Activated naive CD4-positive, alpha-beta T cell treated with anti-CD3 and anti-CD28 coated beads, Interleukin-2, amount 50 U/mL, for 16 hours (primary cell): Measurements from ENCODE around the gene ATP9B.

Experiments used
- DNase-seq: peaks from one replicate; pipeline ENCODE4 v3.0.0-alpha.2; 2020

ATP9B gene

DNA sequence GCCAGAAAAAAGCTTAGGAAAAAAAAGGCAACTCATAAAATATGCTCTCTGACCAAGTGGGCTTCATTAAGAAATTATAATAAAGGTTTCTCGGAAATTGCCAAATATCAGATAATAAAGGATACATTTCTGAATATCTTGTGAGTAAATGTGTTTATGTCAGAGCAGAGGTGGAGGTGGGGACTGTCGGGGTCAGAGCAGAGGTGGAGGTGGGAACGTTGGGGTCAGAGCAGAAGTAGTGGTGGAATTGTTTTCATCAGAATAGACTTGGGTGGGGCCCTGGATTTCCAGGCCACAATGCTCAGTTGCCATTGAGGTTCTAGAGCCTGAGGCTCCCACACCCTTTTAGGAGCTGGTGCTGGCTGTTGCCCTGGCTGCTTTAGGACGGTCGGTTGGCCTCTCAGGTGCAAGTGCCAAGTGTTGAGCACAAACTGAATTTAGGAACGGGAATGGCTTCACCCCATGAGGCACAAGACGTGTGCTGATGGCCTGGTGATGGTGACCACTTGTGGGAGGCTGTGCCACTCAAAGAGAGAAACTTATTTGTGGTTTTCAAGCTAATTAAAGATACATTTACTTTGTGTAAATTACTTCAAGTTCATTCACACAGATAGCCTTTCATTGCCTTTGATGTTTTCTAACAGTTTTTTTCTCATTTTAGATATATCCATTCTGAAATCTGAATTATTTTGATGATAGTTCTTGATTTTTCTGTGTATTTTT lies 131.5 kb downstream of the ATP9B start:
- peak; percentile 32 for DNase-seq

DNA sequence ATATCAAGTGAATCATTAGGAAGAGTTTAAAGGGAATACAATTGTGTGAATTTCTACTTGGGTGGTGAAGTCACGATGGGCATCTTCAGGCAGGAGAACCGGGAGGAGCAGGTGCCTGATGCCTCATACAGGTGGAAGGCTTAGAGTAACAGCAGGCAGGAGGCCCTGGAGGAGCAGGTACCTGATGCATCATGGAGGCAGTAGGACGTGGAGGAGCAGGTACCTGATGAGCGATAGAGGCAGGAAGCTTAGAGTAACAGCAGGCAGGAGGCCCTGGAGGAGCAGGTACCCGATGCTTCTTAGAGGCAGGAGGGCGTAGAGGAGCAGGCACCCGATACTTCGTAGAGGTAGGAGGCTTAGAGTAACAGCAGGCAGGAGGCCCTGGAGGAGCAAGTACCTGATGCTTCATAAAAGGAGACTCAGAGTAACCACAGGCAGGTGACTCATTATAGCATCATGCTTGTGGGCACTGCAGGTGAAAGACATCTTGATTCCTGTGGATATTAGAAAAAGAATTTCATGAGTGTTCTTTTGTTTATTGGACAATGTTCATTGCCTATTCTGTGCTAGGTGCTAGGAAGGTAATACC lies 133.9 kb downstream of the ATP9B start:
- DNase-seq: peak; percentile 29

DNA sequence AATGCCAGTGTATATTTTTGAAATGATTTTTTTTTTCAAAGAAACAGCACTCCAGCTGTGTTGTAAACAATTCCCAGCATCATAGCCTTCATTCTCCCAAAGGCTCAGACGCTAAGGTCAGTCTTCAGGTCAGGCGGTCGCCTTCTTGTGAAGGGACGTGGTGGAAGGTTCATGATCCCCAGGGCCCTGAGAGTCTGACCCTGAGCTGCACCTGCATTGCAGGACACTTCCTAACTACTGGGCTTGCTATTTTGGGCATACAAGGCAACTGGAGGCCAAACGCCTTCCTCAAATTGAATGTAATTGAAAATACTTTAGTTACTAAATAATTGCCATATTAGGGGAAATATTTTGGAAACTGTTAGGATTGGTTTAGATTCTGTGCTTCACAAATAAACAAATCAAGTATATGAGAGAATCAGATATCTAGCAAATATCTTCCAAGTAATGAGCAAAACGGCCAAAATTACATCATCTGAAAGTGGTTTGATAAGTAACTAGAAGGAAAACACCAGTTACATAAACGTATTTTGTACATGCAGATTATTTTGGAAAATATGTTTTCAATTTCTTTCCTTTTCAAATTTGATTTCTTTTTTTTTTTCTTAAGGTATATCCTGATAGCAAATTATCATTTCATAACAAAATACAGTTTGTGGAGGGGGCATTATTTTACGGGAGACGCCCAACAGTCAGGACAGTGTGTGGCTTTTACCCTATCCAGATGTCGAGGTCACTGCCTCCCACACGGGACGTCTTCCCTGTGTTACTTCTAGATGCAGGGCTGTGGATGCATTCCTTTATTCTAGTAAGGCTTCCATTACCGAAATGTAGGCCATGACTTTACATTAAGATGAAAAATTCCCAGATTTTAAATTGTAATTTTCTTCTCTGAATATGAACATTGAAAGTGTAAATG lies 136.0 kb downstream of the ATP9B start:
- DNase-seq: no peak

DNA sequence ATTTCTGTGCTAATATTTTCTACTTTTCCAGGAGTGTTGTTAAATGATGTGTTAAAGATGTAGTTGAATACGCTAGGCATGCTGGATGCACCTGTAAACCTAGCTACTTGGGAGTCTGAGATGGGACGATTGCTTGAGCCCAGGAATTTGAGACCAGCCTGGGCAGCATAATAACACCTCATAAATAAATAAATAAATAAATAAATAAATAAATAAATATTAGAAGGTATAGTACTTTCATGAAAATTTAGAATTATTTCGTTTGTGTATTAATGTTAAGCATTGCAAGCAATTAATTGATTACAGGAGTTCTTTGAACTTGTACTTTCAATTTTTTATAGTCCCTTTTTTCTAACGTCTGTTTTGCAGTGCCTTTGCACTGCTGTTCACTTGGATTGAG lies 137.2 kb downstream of the ATP9B start:
- DNase-seq: no peak

DNA sequence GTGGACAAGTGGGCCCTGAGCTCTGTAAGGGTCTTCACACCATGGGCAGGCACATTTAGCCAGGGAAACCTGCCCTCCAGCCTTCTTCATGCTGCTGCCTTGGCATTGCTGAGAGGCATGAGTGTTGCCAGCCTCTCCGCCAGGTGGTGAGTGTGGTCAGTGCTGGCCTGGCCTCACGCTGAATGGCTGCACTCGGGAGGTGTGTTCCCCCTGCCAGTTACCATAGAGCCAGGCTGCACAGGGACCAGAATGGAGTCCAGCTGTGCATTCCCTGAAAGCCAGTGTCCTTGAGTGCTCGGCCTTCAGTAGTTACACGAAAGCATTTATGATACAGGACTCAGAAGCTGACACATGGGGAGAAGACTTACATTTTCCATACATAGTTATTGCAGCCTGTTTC lies 139.7 kb downstream of the ATP9B start:
- no peak for DNase-seq

DNA sequence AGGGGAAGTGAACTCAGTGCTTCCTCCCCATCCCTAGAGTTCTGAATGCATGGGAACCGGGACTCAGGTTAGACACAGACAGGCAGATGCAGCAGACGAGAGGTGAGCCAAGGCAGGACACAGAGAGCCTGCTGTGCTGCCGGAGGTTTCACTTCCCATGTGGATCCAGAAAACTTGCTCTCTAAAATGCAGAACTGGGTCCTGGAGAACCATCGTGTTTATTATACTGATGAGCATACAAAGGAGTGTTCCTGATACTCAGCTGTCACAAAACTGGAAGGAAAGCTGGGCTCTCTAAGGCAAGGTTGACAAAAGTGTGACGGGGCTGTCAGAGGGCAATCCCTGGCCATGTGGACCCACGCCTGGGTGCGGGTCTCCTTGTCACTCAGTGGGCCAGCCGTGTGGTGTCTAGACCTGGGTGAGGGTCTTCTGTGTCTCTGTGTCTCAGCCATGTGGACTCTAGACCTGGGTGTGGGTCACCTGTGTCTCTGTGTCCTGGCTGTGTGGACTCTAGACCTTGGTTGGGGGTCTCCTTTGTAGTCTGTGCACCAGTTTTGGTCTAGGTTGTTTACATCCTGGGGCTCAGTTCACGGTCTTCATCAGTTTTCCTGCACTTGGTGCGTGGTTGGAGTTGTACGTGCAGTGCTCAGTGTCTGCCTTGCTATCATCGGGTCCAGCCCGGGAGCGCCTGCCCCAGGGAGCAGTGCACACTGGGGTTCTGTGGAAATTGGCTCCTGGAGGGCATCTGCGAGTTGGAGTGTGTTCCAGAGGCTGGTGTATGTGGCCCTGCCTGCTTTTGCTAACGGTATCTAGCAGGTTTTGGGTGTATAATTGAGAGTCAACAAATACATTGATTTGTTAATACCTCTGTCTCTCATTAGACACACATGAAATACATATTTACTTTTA lies 141.1 kb downstream of the ATP9B start:
- no peak for DNase-seq

DNA sequence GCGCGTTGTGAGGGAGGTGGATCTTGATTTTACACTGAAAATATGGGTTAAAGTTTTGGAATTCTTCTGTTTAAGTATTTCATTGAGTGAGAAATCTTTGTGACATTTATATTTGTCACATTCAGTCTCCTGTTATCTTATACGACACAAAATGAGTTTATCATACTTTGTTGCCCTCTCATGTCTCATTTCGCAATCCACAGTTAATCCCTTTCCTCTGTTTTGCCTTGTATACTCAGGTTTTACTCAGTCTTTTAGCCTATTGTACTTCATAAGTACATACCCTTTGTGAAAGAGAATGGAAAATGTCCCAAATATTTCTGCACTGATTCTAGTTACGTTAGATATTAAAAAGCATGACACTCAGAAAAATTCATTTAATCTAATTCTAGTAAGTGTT lies 142.7 kb downstream of the ATP9B start:
- DNase-seq: no peak

DNA sequence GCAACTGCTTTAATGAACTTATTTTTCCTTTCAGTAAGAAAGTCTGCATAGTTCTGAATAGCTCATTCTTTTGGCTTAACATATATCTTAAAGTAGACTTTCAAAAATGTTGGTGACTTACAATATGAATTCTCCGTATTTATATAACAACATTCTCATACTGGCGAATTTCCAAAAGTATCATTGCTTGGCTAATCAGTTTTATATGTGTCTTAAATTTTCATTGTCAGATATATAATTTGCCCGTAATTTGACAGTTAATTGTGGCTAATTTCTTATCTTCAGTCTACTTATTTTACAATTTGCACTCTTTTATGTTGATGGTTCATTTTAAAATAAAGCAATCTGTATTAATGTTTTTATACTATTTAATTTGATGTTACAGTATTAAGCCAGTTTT lies 144.9 kb downstream of the ATP9B start:
- no peak for DNase-seq

DNA sequence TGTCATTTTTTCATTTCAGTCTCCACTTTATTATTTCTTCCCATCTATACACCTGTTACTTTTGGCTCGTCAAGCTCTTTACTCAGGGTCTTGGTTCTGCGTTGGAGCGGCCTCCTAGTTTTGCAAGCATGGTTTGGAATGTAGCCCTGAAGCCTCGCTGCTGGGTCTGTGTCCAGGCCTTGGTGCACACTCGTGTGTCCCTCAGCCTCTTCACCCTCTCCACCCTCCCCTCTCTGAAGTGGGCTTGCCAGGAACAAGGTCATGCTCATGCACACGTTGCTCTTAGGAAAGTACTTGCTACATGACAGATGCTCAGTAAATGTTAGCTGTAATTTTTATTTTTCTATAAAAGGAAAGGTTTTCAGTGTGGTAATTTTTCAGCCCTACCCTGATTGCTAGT lies 147.0 kb downstream of the ATP9B start:
- no peak for DNase-seq

DNA sequence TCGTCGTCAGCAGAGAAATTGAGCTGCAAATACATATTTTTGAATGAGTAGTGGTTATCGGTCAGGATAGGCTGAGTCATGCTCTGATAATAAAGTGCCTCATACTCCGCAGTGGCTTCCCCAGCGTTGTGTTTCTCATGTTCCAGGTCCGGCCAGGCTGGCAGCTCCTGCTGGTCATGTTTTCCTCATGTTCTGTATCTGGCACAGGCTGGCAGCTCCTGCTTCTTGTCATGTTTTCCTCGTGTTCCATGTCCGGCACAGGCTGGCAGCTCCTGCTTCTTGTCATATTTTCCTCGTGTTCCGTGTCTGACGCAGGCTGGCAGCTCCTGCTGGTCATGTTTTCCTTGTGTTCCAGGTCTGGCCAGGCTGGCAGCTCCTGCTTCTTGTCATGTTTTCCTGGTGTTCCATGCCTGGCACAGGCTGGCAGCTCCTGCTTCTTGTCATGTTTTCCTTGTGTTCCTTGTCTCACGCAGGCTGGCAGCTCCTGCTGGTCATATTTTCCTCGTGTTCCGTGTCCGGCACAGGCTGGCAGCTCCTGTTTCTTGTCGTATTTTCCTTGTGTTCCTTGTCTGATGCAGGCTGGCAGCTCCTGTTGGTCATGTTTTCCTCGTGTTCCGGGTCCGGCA lies 148.9 kb downstream of the ATP9B start:
- no peak for DNase-seq

DNA sequence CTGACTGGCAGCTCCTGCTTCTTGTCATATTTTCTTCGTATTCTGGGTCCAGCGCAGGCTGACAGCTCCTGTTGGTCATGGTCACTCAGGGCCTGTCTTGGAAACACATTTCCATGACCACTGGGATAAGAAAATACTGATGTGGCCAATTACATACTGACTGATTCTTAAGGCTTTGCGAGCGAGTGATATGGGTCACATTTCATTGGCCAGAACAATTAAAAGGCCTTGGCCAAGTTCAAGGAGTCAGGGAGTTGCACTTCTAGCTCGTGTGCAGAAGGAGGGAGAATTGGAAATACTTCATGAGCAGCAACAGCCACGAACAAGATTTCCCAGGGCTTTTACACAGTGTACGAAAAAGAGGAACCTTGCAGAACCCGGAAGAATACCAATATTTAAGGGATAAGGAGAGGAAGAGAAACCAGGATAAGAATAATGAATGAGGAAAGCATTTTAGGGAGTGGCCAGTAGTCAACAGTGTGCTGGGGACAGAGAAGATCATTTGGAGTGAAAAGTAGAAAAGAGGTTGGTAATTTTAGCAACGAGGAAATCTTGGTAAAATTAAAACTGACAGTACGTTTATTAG lies 149.5 kb downstream of the ATP9B start:
- DNase-seq: no peak

DNA sequence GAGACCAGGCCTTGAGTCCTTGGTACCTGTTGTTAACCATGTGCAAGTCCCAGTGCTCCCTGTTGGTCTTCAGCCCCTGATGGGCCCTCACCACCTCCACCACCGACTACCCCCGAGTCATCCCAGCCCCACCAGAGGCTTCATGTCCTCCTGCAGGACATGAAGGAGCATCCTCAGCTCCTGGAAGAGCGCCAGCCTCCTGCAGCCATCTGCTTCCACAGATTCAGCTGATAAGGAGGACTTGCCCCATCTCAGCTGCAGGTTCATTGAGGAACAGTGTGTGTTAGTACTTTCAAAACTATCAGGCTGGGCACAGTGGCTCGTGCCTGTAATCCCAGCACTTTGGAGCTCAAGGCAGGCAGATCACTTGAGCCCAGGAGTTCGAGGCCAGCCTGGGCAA lies 151.9 kb downstream of the ATP9B start:
- DNase-seq: no peak

DNA sequence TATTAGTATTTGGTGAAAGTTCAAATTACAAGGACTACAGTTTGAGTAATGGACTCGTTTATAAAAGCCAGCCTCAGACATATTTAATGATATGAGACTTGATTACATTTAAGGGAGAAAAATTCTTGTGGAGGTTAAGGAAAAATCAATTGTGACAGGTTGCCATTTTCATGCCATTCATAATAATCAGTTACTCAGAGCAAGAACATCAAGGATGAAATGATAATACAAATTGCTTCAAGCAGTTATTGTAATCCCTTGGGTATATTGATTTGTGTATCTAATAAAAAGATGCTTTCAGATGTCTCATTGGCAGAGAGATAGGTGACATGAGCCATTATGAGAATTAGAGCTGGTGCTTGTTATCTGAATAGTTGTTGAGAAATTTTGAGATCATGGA lies 153.6 kb downstream of the ATP9B start:
- no peak for DNase-seq

DNA sequence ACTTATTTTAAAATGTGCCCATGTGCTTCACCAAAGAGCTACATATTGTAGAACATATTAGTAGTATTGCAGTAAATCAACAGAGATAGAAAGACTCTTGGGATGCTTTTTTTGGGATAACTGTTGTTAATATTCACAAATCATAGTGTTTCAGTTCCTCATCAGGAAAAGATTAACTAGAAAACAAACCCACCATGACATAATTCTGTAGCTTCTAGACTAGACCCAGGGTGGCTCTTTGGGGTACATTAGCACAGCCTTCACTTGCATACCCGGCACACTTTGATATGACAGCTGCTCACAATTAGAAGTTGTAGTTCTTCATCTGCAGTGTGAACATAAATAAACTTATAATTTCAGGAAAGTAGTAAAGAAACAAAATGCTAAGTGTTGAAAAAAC lies 154.2 kb downstream of the ATP9B start:
- DNase-seq: no peak

DNA sequence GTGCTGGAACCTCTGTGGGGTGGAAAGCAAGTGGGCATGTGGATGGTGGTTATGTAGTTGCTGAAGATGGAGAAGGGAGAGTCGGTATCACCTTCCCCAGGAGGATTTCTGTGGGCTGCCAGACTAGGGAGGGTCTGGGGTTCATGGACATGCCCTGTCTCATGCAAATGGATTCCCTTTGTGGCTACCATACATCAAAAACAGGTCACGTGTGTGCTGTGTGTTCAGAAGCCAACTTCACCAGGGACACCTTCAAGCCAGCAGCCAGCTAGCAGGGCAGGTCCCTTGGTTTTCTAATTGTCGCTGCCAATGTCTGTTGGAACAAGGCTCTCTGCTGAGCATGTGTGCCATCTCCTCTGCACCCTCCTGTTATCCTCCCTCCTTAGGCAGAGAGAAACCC lies 155.2 kb downstream of the ATP9B start:
- no peak for DNase-seq

DNA sequence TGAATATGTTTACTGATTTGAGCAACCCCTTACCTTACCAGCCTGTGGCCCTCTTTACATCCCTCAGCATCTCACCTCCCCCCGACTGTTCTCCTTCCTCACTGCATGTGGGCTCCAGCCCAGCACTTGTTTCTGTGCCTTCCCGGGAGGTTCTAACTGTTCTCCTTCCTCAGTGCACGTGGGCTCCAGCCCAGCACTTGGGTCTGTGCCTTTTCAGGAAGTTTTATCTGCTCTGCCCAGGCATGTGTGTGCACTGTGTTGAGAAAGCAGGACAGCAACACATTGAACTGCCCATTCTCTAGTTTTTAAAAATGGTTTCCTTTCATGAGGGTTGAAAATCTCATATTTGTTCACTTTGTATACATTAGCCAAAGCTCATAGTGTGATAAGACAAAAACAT lies 158.4 kb downstream of the ATP9B start:
- no peak for DNase-seq

DNA sequence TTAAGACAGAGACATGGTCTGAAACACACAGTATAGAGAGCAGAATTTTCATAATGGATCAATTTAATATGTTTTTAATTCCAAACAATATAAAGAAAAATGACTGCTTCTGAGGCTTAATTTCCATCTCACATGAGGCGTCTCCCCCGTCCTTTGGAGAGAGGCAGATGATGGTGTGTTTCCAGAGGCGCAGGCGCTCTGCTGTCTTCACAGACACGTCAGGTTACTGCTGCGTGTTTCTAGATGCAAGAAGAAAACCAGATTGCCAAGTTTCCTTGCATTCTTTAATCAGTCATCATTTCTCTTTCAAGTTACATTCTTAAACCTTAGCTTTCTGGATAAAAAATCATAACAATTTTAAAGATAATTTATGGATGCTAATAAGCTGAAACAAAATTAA lies 160.2 kb downstream of the ATP9B start:
- DNase-seq: no peak

DNA sequence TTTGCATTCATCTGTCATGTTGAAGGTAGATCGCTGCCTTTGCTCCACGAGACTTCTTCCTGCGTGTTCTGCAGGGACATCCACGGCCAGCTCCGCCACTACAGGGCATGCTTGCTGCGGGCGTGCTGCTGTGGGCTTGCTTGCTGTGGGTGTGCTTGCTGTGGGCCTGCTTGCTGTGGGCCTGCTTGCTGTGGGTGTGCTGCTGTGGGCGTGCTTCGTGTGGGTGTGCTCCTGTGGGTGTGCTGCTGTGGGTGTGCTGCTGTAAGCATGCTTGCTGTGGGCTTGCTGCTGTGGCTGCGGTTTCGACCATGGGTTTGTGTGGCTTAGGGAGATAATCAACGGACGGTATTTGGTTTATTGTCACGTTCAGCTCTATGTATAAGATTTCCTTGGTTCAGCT lies 165.2 kb downstream of the ATP9B start:
- no peak for DNase-seq

DNA sequence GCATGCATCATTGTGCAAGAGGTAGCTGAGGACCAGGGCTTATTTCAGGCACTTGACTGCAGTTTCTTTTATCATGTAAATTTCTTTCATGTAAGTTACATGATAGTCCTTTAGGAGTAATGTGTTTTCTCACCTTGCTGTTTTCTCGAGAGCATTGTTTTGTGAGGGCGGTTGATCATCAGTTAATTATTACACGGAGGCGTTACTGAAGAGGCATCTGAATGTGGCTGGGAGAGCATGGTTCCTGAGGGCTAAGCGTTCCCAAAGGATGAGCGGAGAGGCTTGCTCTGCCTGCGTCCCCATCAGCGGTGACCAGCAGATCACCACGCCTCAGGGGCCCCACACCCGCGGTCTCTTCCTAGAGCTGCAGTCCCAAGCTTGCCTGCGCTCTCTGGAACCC lies 170.4 kb downstream of the ATP9B start:
- no peak for DNase-seq

DNA sequence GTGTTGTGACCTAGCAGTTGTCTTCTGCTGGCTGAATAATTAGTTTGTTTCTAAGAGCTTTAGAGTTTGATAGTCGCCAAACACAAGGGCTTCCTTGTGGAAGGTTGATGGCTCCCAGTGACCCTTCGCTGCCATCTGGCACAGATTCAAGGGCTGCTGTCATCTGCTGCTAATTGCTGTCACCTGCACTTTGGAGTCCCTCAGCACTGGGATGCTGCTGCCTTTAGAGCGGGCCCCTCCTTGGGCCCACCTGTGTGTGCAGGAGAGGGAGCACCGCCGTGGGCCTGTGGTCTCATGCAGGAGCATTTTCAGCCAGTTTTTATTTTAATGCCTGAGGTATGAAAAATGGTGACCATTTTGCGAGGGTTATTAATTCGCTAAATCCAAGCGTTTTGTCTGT lies 172.6 kb downstream of the ATP9B start:
- DNase-seq: no peak

DNA sequence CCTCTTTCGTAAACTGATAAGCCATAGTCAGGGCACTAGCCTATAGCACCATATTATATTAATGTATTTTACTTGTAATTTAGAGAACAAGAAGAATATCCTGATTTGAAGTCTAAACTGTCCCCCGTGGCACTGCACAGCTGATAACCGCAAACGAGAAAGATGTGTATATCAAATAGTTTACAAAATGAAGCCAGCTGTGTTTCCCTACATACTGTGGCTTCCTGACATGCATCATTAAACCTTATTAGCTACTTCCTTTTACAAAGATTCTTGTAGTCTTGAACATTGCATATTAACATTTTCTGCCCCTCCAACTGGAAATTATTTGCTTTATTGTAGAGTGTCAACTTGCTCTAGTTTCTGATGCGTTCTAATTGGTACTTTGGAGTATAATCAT lies 173.1 kb downstream of the ATP9B start:
- DNase-seq: no peak

DNA sequence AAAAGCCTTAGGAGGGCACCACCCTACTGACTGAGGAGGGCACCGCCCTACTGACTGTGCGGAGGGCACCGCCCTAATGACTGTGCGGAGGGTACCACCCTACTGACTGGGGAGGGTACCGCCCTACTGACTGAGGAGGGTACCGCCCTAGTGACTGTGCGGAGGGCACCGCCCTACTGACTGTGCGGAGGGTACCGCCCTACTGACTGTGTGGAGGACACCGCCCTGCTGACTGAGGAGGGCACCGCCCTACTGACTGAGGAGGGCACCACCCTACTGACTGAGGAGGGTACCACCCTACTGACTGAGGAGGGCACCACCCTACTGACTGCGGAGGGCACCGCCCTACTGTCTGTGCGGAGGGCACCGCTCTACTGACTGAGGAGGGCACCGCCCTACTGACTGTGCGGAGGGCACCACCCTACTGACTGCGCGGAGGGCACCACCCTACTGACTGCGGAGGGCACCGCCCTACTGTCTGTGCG lies 176.4 kb downstream of the ATP9B start:
- DNase-seq: no peak
